OCI-LY7 (cell line): ENCODE data around the gene MARCO.

Experiments used
- CTCF ChIP-seq: fragments of 200-600 bp; sonication (generic); conservative IDR thresholded peaks from 2 replicates; pipeline ENCODE4 v1.5.1; 2014; ENCODE audit warnings: mild to moderate bottlenecking, antibody characterized with exemption, low read length, moderate library complexity, mixed read lengths
- EZH2phosphoT487 ChIP-seq: fragments of 200-600 bp; sonication (generic); IDR thresholded peaks from 2 replicates; pipeline ENCODE4 v1.6.1; 2018; ENCODE audit warnings: low read depth, borderline replicate concordance, mild to moderate bottlenecking, mixed run types, antibody characterized with exemption, low read length, moderate library complexity, mixed read lengths

GRCh38 chr2:119004602-119005001, 62.6 kb downstream of the MARCO start:
- TF ChIP-seq CTCF = no peak
- no peak for TF ChIP-seq EZH2phosphoT487
